ENCODE results near the gene GRK3.
"Not testable (repeated sequence)": the region's sequence is repeated elsewhere in the genome, so short reads cannot be mapped to it uniquely, and the experiment has no call there.

DNA sequence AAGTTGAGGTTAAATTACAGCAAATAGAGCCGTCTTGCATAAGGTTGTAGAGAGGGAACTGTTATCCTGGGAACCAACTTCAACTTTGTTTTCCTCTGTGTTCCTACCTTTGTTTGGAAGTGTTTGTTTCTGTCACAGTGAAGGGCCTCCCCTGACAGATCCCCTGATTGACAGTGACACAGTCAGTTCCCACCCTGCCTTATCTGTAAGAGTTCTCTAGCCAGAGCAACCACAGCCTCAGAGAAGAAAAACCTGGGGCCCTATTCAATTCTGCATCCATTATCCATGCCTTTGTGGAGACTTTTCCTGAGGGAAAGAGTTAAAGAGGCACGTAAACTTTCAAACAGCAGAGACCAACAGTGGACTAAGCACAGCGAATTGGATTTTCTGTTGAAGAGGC is 48.7 kb downstream of the GRK3 start:
- TF ChIP-seq, protein P1, sequence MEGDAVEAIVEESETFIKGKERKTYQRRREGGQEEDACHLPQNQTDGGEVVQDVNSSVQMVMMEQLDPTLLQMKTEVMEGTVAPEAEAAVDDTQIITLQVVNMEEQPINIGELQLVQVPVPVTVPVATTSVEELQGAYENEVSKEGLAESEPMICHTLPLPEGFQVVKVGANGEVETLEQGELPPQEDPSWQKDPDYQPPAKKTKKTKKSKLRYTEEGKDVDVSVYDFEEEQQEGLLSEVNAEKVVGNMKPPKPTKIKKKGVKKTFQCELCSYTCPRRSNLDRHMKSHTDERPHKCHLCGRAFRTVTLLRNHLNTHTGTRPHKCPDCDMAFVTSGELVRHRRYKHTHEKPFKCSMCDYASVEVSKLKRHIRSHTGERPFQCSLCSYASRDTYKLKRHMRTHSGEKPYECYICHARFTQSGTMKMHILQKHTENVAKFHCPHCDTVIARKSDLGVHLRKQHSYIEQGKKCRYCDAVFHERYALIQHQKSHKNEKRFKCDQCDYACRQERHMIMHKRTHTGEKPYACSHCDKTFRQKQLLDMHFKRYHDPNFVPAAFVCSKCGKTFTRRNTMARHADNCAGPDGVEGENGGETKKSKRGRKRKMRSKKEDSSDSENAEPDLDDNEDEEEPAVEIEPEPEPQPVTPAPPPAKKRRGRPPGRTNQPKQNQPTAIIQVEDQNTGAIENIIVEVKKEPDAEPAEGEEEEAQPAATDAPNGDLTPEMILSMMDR (IDR thresholded peaks at IDR 0.05; ENCODE audit: low read depth, low read length): not testable (repeated sequence)
- not testable (repeated sequence) for TF ChIP-seq MYC (IDR thresholded peaks at IDR 0.05; ENCODE audit: low read depth, low read length); POLR2A (IDR thresholded peaks at IDR 0.05; ENCODE audit: extremely low read depth, insufficient read length)
- TF ChIP-seq, protein P2, sequence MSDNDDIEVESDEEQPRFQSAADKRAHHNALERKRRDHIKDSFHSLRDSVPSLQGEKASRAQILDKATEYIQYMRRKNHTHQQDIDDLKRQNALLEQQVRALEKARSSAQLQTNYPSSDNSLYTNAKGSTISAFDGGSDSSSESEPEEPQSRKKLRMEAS (IDR thresholded peaks at IDR 0.05; ENCODE audit: low read depth, low read length): not testable (repeated sequence)
